Body of pancreas (tissue), 4 donors: ENCODE results near the gene SNCG. TPM values are rescaled to one million over a fixed set of nuclear protein-coding genes. Genes with fewer than 3 reads are reported as not detected.

Experiments
- ATAC-seq: fragments of 150-250 bp; one replicate; pipeline ENCODE4 v1.9.1; 2016
- DNase-seq, 4 donors: peaks; one replicate each; pipeline ENCODE4 v3.0.0-alpha.2; 2019
- H3K27ac ChIP-seq, 4 donors: fragments of 200-600 bp; sonication (generic); 1 replicate in 3 of 4; 2 replicates in 1 of 4; pipeline versions ENCODE4 v1.5.1 to v1.6.1; 2016 to 2019; ENCODE audit warnings: mild to moderate bottlenecking in 1 of 4, mixed read lengths in 1 of 4, moderate library complexity in 1 of 4
- H3K27me3 ChIP-seq, 2 donors: fragments of 200-600 bp; sonication (generic); one replicate each; pipeline ENCODE4 v1.6.0; 2016; ENCODE audit warnings: mild to moderate bottlenecking in 1 of 2
- H3K36me3 ChIP-seq, 2 donors: fragments of 200-600 bp; sonication (generic); replicated peaks in 1 of 2; 2 replicates each; pipeline ENCODE4 v1.5.1; 2016; ENCODE audit warnings: low read depth in 2 of 2; ENCODE audit not compliant: insufficient read depth in 1 of 2
- H3K4me1 ChIP-seq: fragments of 200-600 bp; sonication (generic); one replicate; pipeline ENCODE4 v1.6.0; 2016
- H3K4me3 ChIP-seq, 2 donors: fragments of 200-600 bp; sonication (generic); 1 replicate in 1 of 2; 2 replicates in 1 of 2; pipeline ENCODE4 v1.5.1; 2016 to 2019
- H3K9me3 ChIP-seq, 3 donors: fragments of 200-600 bp; sonication (generic); 1 replicate in 2 of 3; 2 replicates in 1 of 3; pipeline ENCODE4 v1.5.1; 2016
- POLR2A ChIP-seq, 3 donors: fragments of 450-650 bp; IDR thresholded peaks; one replicate each; pipeline ENCODE4 v1.6.1; 2016; ENCODE audit warnings: antibody characterized with exemption in 3 of 3, mild to moderate bottlenecking in 2 of 3
- WGBS, 2 donors: methylation state at CpG; one replicate each; pipeline ENCODE4 v1.1.5; 2017; 5-methylcytosine and 5-hydroxymethylcytosine counted together
- intact Hi-C: fragments of 100-400 bp; cut with DNase I; formaldehyde crosslinking; loops from one replicate; pipeline ENCODE4 v1.15.1; 2023
- total RNA-seq, 2 donors: library from RNA; depleted of rRNA; stranded (reverse); fragments of >200 nt; gene quantifications; one replicate each; pipeline ENCODE4 v1.1.0, GENCODE V29; 2016
- TF ChIP-seq, protein P1 (sequence below), 7 experiments: fragments of 450-650 bp in 4 of 7; fragments of 200-600 bp in 3 of 7; sonication (generic) in 3 of 7; IDR thresholded peaks; one replicate each; pipeline ENCODE4 v1.5.1; 2016 to 2019; ENCODE audit warnings: antibody characterized with exemption in 7 of 7

SNCG gene
- total RNA-seq, 2 donors from 2014 or later: 2.6 to 3.0 TPM

DNA sequence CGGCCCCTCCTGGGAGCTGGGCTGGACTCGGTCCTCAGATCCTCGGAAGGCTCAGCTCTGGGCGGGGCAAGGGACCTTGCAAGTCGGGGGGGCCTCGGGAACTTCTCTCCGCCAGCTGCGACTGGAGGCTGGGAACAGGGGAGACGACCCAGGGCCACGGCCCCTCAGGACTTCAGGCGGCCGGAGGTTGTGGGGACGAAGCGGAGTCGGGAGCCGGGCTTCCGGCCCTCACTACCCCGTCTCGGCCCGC, 12.5 kb downstream of the SNCG start:
- peak overlapping the region; percentile 4 to 71 for H3K4me3 ChIP-seq
- no peaks in the 10 kb centered on the region for H3K27me3 ChIP-seq
- H3K27ac ChIP-seq: peak overlapping the region; percentile 88 to 99 (median 93)
- DNase-seq (no peak), ATAC-seq (peak; percentile 29)
- intact Hi-C loops: no loop called here
- H3K36me3 ChIP-seq: no peaks in the 10 kb centered on the region
- H3K4me1 ChIP-seq: peaks cover 55% of the 10 kb centered on the region
- no peaks in the 10 kb centered on the region for H3K9me3 ChIP-seq
- TF ChIP-seq, protein P1, sequence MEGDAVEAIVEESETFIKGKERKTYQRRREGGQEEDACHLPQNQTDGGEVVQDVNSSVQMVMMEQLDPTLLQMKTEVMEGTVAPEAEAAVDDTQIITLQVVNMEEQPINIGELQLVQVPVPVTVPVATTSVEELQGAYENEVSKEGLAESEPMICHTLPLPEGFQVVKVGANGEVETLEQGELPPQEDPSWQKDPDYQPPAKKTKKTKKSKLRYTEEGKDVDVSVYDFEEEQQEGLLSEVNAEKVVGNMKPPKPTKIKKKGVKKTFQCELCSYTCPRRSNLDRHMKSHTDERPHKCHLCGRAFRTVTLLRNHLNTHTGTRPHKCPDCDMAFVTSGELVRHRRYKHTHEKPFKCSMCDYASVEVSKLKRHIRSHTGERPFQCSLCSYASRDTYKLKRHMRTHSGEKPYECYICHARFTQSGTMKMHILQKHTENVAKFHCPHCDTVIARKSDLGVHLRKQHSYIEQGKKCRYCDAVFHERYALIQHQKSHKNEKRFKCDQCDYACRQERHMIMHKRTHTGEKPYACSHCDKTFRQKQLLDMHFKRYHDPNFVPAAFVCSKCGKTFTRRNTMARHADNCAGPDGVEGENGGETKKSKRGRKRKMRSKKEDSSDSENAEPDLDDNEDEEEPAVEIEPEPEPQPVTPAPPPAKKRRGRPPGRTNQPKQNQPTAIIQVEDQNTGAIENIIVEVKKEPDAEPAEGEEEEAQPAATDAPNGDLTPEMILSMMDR (IDR thresholded peaks at IDR 0.05): no peak
- TF ChIP-seq POLR2A (IDR thresholded peaks at IDR 0.05): peak; percentile 95 to 97 (median 97)
- 4% methylated on average over 20 of the region's 20 CpGs; no CpG with 5 or more reads in 1 of the 2 donors for WGBS, 2 donors

- DNase-seq: peak; percentile 90 to 94 (median 92)
- ATAC-seq: peak; percentile 87
- H3K4me3 ChIP-seq: peak overlapping the region; percentile 4 to 71
- peak overlapping the region; percentile 88 to 99 (median 93) for H3K27ac ChIP-seq
- H3K27me3 ChIP-seq: no peaks in the 10 kb centered on the region
- WGBS, 2 donors: 0 to 5% methylated on average over 3 to 52 of the region's 66 CpGs
- no peaks in the 10 kb centered on the region for H3K9me3 ChIP-seq
- H3K36me3 ChIP-seq: no peaks in the 10 kb centered on the region
- intact Hi-C loops: no loop called here
- TF ChIP-seq, protein P1 (IDR thresholded peaks at IDR 0.05): peak in 4 of 7 experiments; percentile 16 to 58 (median 52)
- TF ChIP-seq POLR2A (IDR thresholded peaks at IDR 0.05): peak in 2 of 3 donors; percentile 60 to 75
- H3K4me1 ChIP-seq: peaks cover 50% of the 10 kb centered on the region
Measured at GRCh38 chr10:86971232-86971991, 13.0 kb downstream of the SNCG start.

- Histone ChIP-seq H3K4me1 (peaks cover 36% of the 10 kb centered on the region), H3K9me3 (no peaks in the 10 kb centered on the region), H3K4me3 (no peak overlapping the region), H3K36me3 (no peaks in the 10 kb centered on the region), H3K27me3 (no peaks in the 10 kb centered on the region), H3K27ac (peak overlapping the region in 2 of 4 donors; percentile 95 to 99)
- 80 to 86% methylated on average over 9 to 11 of the region's 11 CpGs for WGBS, 2 donors
- DNase-seq: peak in 1 of 4 donors; percentile 5
- no peak for TF ChIP-seq POLR2A (IDR thresholded peaks at IDR 0.05)
- TF ChIP-seq, protein P1 (IDR thresholded peaks at IDR 0.05): no peak
- intact Hi-C loops: no loop called here
- no peak for ATAC-seq
Measured at GRCh38 chr10:86972613-86973380, 14.4 kb downstream of the SNCG start.

GRCh38 chr10:86974484-86974883, 16.1 kb downstream of the SNCG start:
- H3K27ac ChIP-seq: no peak overlapping the region
- H3K4me3 ChIP-seq: no peak overlapping the region
- H3K4me1 ChIP-seq: peaks cover 20% of the 10 kb centered on the region

More at GRCh38 chr10:86974484-86974883, 16.1 kb downstream of the SNCG start:
- no peaks in the 10 kb centered on the region for H3K27me3 ChIP-seq
- no peak for TF ChIP-seq POLR2A (IDR thresholded peaks at IDR 0.05)
- TF ChIP-seq, protein P1 (IDR thresholded peaks at IDR 0.05): no peak
- H3K9me3 ChIP-seq: no peaks in the 10 kb centered on the region
- no peaks in the 10 kb centered on the region for H3K36me3 ChIP-seq
- intact Hi-C loops: no loop called here
- ATAC-seq: no peak
- no peak for DNase-seq
- 75 to 79% methylated on average over 7 of the region's 7 CpGs for WGBS, 2 donors
